K562 (cell line): Measurements from ENCODE around the gene KCNJ2. TPM values are rescaled to one million over a fixed set of nuclear protein-coding genes. Genes with fewer than 3 reads are reported as not detected.

Experiments
- ATAC-seq: fragments of 200-7000 bp; cut with Tn5 transposase; 3 replicates; pipeline ENCODE4 v1.9.1; 2020; ENCODE audit warnings: moderate library complexity
- BruUV-seq: library from RNA; stranded (reverse); fragments of 400-500 nt; replicated peaks from 2 replicates; lab custom pipeline; 2021; lab: Mats Ljungman, UMichigan
- CTCF ChIA-PET: fragments of 300-600 bp; formaldehyde crosslinking; extraction: SDS; loops from one replicate; lab custom pipeline; 2021; ENCODE audit warnings: low intra/inter-chr PET ratio; lab: Yijun Ruan, JAX
- POLR2A ChIA-PET: fragments of 300-600, 350-650 bp; sonication (Branson Sonifier 250); formaldehyde crosslinking; extraction: SDS; loops from one replicate; lab custom pipeline; 2021; ENCODE audit warnings: antibody characterized with exemption, inconsistent platforms; lab: Yijun Ruan, JAX
- DNase-seq, 4 experiments: peaks; one replicate each; pipeline versions ENCODE4 v3.0.0 to v3.0.0-alpha.2; 2011 to 2018; ENCODE audit warnings: low spot score in 3 of 4, mixed read lengths in 3 of 4; ENCODE audit errors: extremely low read depth in 1 of 4
- FAIRE-seq: peaks from 2 replicates; lab custom pipeline; 2011; peaks lifted over from hg19 to GRCh38; lab: Jason Lieb, UNC
- H2AFZ ChIP-seq: 2 replicates; pipeline ENCODE4 v1.6.0; 2011; ENCODE audit warnings: low read depth, low read length, control low read depth, inconsistent platforms
- H3K27ac ChIP-seq: fragments of 200-600 bp; 3 replicates; pipeline ENCODE4 v1.8.0; 2011; ENCODE audit warnings: low read depth, mild to moderate bottlenecking, control low read depth, inconsistent platforms, low read length, moderate library complexity, mixed read lengths; ENCODE audit errors: extremely low read depth
- H3K27me3 ChIP-seq, 2 experiments: fragments of 300-600 bp in 1 of 2; 2 replicates in 1 of 2; 3 replicates in 1 of 2; pipeline versions ENCODE4 v1.6.0 to v1.8.0; 2011; ENCODE audit warnings: inconsistent platforms in 2 of 2, low read length in 2 of 2, mild to moderate bottlenecking in 1 of 2, mixed read lengths in 1 of 2, moderate library complexity in 1 of 2; ENCODE audit not compliant: control insufficient read depth in 2 of 2, insufficient read depth in 2 of 2
- H3K36me3 ChIP-seq: fragments of 300-600 bp; 3 replicates; pipeline ENCODE4 v1.8.0; 2011; ENCODE audit warnings: mild to moderate bottlenecking, low read length, inconsistent platforms; ENCODE audit not compliant: control insufficient read depth, insufficient read depth
- H3K4me1 ChIP-seq, 2 experiments: fragments of 200-600 bp in 1 of 2; replicated peaks in 1 of 2; 2 replicates in 1 of 2; 3 replicates in 1 of 2; pipeline versions ENCODE4 v1.5.1 to v1.8.0; 2011; ENCODE audit warnings: inconsistent platforms in 2 of 2, low read length in 2 of 2, mild to moderate bottlenecking in 1 of 2, mixed read lengths in 1 of 2, moderate library complexity in 1 of 2; ENCODE audit not compliant: control insufficient read depth in 2 of 2, insufficient read depth in 2 of 2
- H3K4me2 ChIP-seq: 2 replicates; pipeline ENCODE4 v1.6.1; 2011; ENCODE audit warnings: low read length, control low read depth, inconsistent platforms, mixed read lengths; ENCODE audit not compliant: insufficient read depth
- H3K4me3 ChIP-seq: fragments of 200-600 bp; sonication (generic), shearing (Covaris generic); 2 replicates; pipeline ENCODE4 v1.5.1; 2016; ENCODE audit warnings: control low read depth, inconsistent platforms
- H3K79me2 ChIP-seq: fragments of 200-600 bp; 3 replicates; pipeline ENCODE4 v1.8.0; 2011; ENCODE audit warnings: low read length, inconsistent platforms; ENCODE audit not compliant: control insufficient read depth, insufficient read depth
- H3K9ac ChIP-seq, 2 experiments: 2 replicates each; pipeline versions ENCODE4 v1.6.0 to v1.6.1; 2011; ENCODE audit warnings: low read depth in 2 of 2, low read length in 2 of 2, control low read depth in 1 of 2, inconsistent platforms in 1 of 2, mild to moderate bottlenecking in 1 of 2, mixed read lengths in 1 of 2; ENCODE audit not compliant: insufficient read depth in 1 of 2
- H3K9me1 ChIP-seq: one replicate; pipeline ENCODE4 v1.6.0; 2011; ENCODE audit warnings: inconsistent platforms, mild to moderate bottlenecking, low read length, moderate library complexity; ENCODE audit not compliant: control insufficient read depth, insufficient read depth
- H3K9me3 ChIP-seq: replicated peaks from 2 replicates; pipeline ENCODE4 v1.5.1; 2011; ENCODE audit warnings: low read depth, low read length, inconsistent platforms; ENCODE audit not compliant: control insufficient read depth, insufficient read depth
- H4K20me1 ChIP-seq: replicated peaks from 2 replicates; pipeline ENCODE4 v1.6.1; 2011; ENCODE audit warnings: low read length, inconsistent platforms, mixed read lengths; ENCODE audit not compliant: control insufficient read depth, insufficient read depth
- DACH1 ChIP-seq: fragments of 450-650 bp; IDR thresholded peaks from 2 replicates; pipeline ENCODE4 v1.6.1; 2018; ENCODE audit not compliant: partially characterized antibody
- FOXA3 ChIP-seq, 2 experiments: fragments of 450-650 bp in 1 of 2; sonication (generic) in 1 of 2; formaldehyde crosslinking; IDR thresholded peaks in 1 of 2; conservative IDR thresholded peaks in 1 of 2; 2 replicates each; pipeline versions ENCODE4 v1.4.0 to v1.8.0; 2020 to 2022; ENCODE audit warnings: mild to moderate bottlenecking in 2 of 2, missing genetic modification reagents in 1 of 2
- MEIS2 ChIP-seq: fragments of 450-650 bp; IDR thresholded peaks from 2 replicates; pipeline ENCODE4 v1.6.1; 2014; ENCODE audit warnings: mild to moderate bottlenecking; ENCODE audit not compliant: partially characterized antibody
- ZNF77 ChIP-seq: fragments of 250-450 bp; sonication (Bioruptor Pico); IDR thresholded peaks from 2 replicates; pipeline ENCODE4 v1.5.0; 2020
- WGBS: fragments of 100-300 bp; shearing (Covaris generic); methylation state at CpG from one replicate; pipeline ENCODE4 v1.1.6; 2016; ENCODE audit warnings: low coverage, mixed read lengths; ENCODE audit not compliant: insufficient coverage; ENCODE audit errors: missing lambda C conversion rate; 5-methylcytosine and 5-hydroxymethylcytosine counted together
- in situ Hi-C: fragments of 300-500 bp; cut with MboI; formaldehyde crosslinking; loops from 4 replicates; pipeline ENCODE4 v1.15.0; 2018; ENCODE audit warnings: inconsistent platforms, mixed read lengths
- intact Hi-C: fragments of 100-400 bp; cut with micrococcal nuclease; formaldehyde crosslinking; loops from 2 replicates; pipeline ENCODE4 v1.14.2; 2022
- polyA plus RNA-seq, 8 experiments: library from polyadenylated mRNA; depleted of rRNA in 4 of 8; stranded (reverse) in 5 of 8; unstranded in 3 of 8; fragments of >200 nt; fragmentation: Nextera tagmentation in 2 of 8; fragmentation: Illumina TruSeq in 1 of 8; extraction: Ambion mirVana in 2 of 8; extraction: Trizol in 1 of 8; gene quantifications; 2 replicates each; pipeline versions ENCODE4 v1.2.1 to v1.2.3, GENCODE V29; 2011 to 2014; ENCODE audit warnings: inconsistent platforms in 1 of 8, missing spikeins in 1 of 8
- total RNA-seq, 7 experiments: library from RNA; depleted of rRNA in 6 of 7; stranded (reverse); fragments of >200 nt in 6 of 7; fragmentation: Illumina TruSeq in 2 of 7; extraction: Trizol in 2 of 7; gene quantifications; 2 replicates each; pipeline versions ENCODE4 v1.2.1 to v1.2.3, GENCODE V29; 2011 to 2021; ENCODE audit warnings: low replicate concordance in 1 of 7
- TF ChIP-seq, protein P1 (sequence below), 2 experiments: fragments of 450-650 bp in 1 of 2; sonication (generic) in 1 of 2; formaldehyde crosslinking in 1 of 2; IDR thresholded peaks; 2 replicates each; pipeline versions ENCODE4 v1.7.1 to v1.9.0; 2016 to 2022; ENCODE audit warnings: inconsistent platforms in 1 of 2, mild to moderate bottlenecking in 1 of 2, missing genetic modification reagents in 1 of 2
- TF ChIP-seq, protein P2 (sequence below), 2 experiments: IDR thresholded peaks in 1 of 2; conservative IDR thresholded peaks in 1 of 2; 2 replicates each; pipeline ENCODE4 v1.6.1; 2016; ENCODE audit warnings: low read depth in 2 of 2, mild to moderate bottlenecking in 1 of 2, missing compliant biosample characterization in 1 of 2, missing genetic modification characterization in 1 of 2, moderate library complexity in 1 of 2
- TF ChIP-seq, protein P3 (sequence below): sonication (generic); formaldehyde crosslinking; IDR thresholded peaks from 2 replicates; pipeline ENCODE4 v1.8.0; 2022; ENCODE audit warnings: mild to moderate bottlenecking, missing genetic modification reagents

Gene KCNJ2
- total and polyA plus RNA-seq, 9 of the 15 experiments (the other 6 are each of a cell fraction or from before 2014, with no cell fraction given): not detected

DNA sequence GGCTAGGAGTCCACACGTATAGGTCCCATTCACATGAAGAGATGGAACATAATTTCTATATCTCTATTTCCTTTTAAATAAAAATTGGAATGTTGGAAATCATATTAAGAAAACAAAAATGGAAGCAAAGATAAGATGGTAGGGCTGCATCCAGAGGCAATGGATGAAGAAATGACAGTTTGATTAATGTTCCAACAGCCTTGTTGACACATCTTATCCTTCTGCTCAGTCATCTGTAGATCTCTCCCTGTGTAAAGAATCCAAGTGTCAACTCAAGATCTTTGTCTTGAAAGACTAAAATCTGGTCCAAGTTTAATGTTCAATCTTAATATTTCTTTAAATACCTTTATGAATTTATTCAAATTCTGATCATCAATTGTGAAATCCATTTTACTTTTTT is 7.8 kb upstream of the KCNJ2 start:
- TF ChIP-seq MEIS2 (peak; percentile 70), DACH1 (no peak), FOXA3 (CRISPR knock-in tag; conservative IDR thresholded peaks at IDR 0.05 in 1 of 2, IDR thresholded peaks at IDR 0.05 in 1 of 2) (0 out of 4 replicates have a peak, but pooled peaks of 1 of the 2 experiments have one; percentile 11), ZNF77 (CRISPR knock-in tag) (no peak)
- TF ChIP-seq, protein P1, sequence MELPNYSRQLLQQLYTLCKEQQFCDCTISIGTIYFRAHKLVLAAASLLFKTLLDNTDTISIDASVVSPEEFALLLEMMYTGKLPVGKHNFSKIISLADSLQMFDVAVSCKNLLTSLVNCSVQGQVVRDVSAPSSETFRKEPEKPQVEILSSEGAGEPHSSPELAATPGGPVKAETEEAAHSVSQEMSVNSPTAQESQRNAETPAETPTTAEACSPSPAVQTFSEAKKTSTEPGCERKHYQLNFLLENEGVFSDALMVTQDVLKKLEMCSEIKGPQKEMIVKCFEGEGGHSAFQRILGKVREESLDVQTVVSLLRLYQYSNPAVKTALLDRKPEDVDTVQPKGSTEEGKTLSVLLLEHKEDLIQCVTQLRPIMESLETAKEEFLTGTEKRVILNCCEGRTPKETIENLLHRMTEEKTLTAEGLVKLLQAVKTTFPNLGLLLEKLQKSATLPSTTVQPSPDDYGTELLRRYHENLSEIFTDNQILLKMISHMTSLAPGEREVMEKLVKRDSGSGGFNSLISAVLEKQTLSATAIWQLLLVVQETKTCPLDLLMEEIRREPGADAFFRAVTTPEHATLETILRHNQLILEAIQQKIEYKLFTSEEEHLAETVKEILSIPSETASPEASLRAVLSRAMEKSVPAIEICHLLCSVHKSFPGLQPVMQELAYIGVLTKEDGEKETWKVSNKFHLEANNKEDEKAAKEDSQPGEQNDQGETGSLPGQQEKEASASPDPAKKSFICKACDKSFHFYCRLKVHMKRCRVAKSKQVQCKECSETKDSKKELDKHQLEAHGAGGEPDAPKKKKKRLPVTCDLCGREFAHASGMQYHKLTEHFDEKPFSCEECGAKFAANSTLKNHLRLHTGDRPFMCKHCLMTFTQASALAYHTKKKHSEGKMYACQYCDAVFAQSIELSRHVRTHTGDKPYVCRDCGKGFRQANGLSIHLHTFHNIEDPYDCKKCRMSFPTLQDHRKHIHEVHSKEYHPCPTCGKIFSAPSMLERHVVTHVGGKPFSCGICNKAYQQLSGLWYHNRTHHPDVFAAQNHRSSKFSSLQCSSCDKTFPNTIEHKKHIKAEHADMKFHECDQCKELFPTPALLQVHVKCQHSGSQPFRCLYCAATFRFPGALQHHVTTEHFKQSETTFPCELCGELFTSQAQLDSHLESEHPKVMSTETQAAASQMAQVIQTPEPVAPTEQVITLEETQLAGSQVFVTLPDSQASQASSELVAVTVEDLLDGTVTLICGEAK (IDR thresholded peaks at IDR 0.05): no peak
- TF ChIP-seq, protein P1 (CRISPR knock-in tag; IDR thresholded peaks at IDR 0.05): no peak
- TF ChIP-seq, protein P2, sequence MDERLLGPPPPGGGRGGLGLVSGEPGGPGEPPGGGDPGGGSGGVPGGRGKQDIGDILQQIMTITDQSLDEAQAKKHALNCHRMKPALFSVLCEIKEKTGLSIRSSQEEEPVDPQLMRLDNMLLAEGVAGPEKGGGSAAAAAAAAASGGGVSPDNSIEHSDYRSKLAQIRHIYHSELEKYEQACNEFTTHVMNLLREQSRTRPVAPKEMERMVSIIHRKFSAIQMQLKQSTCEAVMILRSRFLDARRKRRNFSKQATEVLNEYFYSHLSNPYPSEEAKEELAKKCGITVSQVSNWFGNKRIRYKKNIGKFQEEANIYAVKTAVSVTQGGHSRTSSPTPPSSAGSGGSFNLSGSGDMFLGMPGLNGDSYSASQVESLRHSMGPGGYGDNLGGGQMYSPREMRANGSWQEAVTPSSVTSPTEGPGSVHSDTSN (CRISPR knock-in tag; IDR thresholded peaks at IDR 0.05; ENCODE audit: low read depth): no peak
- TF ChIP-seq, protein P2 (tag; conservative IDR thresholded peaks at IDR 0.05; ENCODE audit: low read depth): peak; percentile 60
- TF ChIP-seq, protein P3, sequence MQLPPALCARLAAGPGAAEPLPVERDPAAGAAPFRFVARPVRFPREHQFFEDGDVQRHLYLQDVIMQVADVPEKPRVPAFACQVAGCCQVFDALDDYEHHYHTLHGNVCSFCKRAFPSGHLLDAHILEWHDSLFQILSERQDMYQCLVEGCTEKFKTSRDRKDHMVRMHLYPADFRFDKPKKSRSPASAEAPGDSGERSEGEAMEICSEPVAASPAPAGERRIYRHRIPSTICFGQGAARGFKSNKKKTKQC (CRISPR knock-in tag): no peak

More for the DNA sequence above, 7.8 kb upstream of the KCNJ2 start:
- H3K27me3 ChIP-seq: no peaks in the 10 kb centered on the region
- no peak overlapping the region for H3K4me2 ChIP-seq
- no peak overlapping the region for H3K4me3 ChIP-seq
- FAIRE-seq (no peak), ATAC-seq (no peak), DNase-seq (no peak)
- in situ Hi-C loops: no loop called here
- H3K4me1 ChIP-seq: no peaks in the 10 kb centered on the region
- no peak overlapping the region for H3K27ac ChIP-seq
- 0% methylated on average over 1 of the region's 1 CpG for WGBS
- no peak overlapping the region for H3K9ac ChIP-seq
- BruUV-seq: no TSS peak
- ChIA-PET CTCF (no interaction called here), POLR2A (no interaction called here)
- H3K9me3 ChIP-seq: no peaks in the 10 kb centered on the region
- no peak overlapping the region for H2AFZ ChIP-seq
- no peaks in the 10 kb centered on the region for H4K20me1 ChIP-seq
- no peaks in the 10 kb centered on the region for H3K36me3 ChIP-seq
- intact Hi-C loops: loop anchor here (10.0 kb wide), 2 partner anchors 347 to 557 kb away; no protein-coding TSS in a partner anchor
- no peaks in the 10 kb centered on the region for H3K9me1 ChIP-seq
- H3K79me2 ChIP-seq: no peaks in the 10 kb centered on the region
